Suprapubic skin (tissue), 4 donors: ENCODE results near the gene DCDC2C.

Experiments
- CTCF ChIP-seq, 2 donors: fragments of 200-600 bp in 1 of 2; fragments of 450-650 bp in 1 of 2; sonication (generic) in 1 of 2; IDR thresholded peaks; one replicate each; pipeline ENCODE4 v1.5.1; 2016 to 2019; ENCODE audit warnings: antibody characterized with exemption in 2 of 2, mild to moderate bottlenecking in 1 of 2, moderate library complexity in 1 of 2
- EP300 ChIP-seq: sonication (generic); formaldehyde crosslinking; IDR thresholded peaks from one replicate; pipeline ENCODE4 v1.6.1; 2017; ENCODE audit warnings: antibody characterized with exemption
- POLR2A ChIP-seq, 2 donors: fragments of 450-650 bp; IDR thresholded peaks; one replicate each; pipeline ENCODE4 v1.6.1; 2017; ENCODE audit warnings: antibody characterized with exemption in 2 of 2, mild to moderate bottlenecking in 2 of 2, moderate library complexity in 2 of 2
- POLR2AphosphoS5 ChIP-seq, 3 donors: sonication (generic); formaldehyde crosslinking; IDR thresholded peaks; one replicate each; pipeline ENCODE4 v1.6.1; 2017; ENCODE audit warnings: antibody characterized with exemption in 3 of 3

DNA sequence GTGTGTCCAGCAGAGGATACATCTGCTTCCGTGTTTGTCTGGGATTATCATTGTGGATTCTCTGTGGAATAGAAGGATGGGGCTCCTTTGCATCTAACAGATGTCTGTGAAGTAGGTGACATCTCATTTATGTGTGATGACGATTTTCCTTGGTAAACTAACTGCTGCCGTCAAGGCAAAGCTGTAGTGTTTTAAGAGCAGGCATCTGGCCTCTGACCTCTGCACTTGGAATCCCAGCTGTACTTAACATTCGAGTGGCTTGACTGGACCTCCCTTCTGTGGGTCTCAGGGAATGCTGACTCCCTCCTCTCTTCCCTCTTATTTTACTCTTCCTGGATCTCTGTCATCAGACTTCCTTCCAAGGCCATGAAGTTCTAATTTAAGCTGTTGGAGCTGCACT lies 56.4 kb downstream of the DCDC2C start:
- TF ChIP-seq CTCF (IDR thresholded peaks at IDR 0.05) (no peak), POLR2A (IDR thresholded peaks at IDR 0.05) (no peak), POLR2AphosphoS5 (IDR thresholded peaks at IDR 0.05) (no peak), EP300 (no peak)
